Sigmoid colon (tissue), 7 donors: Measurements from ENCODE around the gene SAA4. TPM values are rescaled to one million over a fixed set of nuclear protein-coding genes. Genes with fewer than 3 reads are reported as not detected.

ENCODE experiments used
- DNase-seq: peaks from one replicate; pipeline ENCODE4 v3.0.0-alpha.2; 2019
- H3K27ac ChIP-seq, 4 donors: fragments of 200-600 bp; sonication (generic); one replicate each; pipeline ENCODE4 v1.5.1; 2016 to 2019; ENCODE audit warnings: mild to moderate bottlenecking in 1 of 4
- H3K27me3 ChIP-seq, 3 donors: fragments of 200-600 bp; sonication (generic); one replicate each; pipeline ENCODE4 v1.5.1; 2019; ENCODE audit warnings: mild to moderate bottlenecking in 1 of 3
- H3K36me3 ChIP-seq, 4 donors: fragments of 200-600 bp; sonication (generic); one replicate each; pipeline ENCODE4 v1.5.1; 2016 to 2019
- H3K4me1 ChIP-seq, 4 donors: fragments of 200-600 bp; sonication (generic); one replicate each; pipeline ENCODE4 v1.5.1; 2017 to 2019
- H3K4me3 ChIP-seq, 4 donors: fragments of 200-600 bp; sonication (generic); one replicate each; pipeline ENCODE4 v1.5.1; 2017 to 2019; ENCODE audit warnings: mild to moderate bottlenecking in 2 of 4, moderate library complexity in 1 of 4
- H3K9me3 ChIP-seq, 4 donors: fragments of 200-600 bp in 3 of 4; sonication (generic) in 3 of 4; one replicate each; pipeline versions ENCODE4 v1.5.1 to v1.6.1; 2013 to 2019
- CTCF ChIP-seq, 4 experiments: fragments of 450-650 bp in 3 of 4; fragments of 200-600 bp in 1 of 4; IDR thresholded peaks; one replicate each; pipeline ENCODE4 v1.5.1; 2016 to 2019; ENCODE audit warnings: antibody characterized with exemption in 4 of 4, mild to moderate bottlenecking in 3 of 4, moderate library complexity in 2 of 4
- EP300 ChIP-seq, 4 donors: sonication (generic); formaldehyde crosslinking; IDR thresholded peaks; one replicate each; pipeline ENCODE4 v1.6.1; 2017; ENCODE audit warnings: antibody characterized with exemption in 4 of 4
- POLR2A ChIP-seq, 2 donors: fragments of 450-650 bp; IDR thresholded peaks; one replicate each; pipeline ENCODE4 v1.6.1; 2016; ENCODE audit warnings: antibody characterized with exemption in 2 of 2, mild to moderate bottlenecking in 2 of 2, moderate library complexity in 2 of 2
- POLR2AphosphoS5 ChIP-seq, 4 donors: sonication (generic); formaldehyde crosslinking; IDR thresholded peaks; one replicate each; pipeline ENCODE4 v1.6.1; 2017; ENCODE audit warnings: antibody characterized with exemption in 4 of 4
- WGBS, 2 donors: extraction: QIAGEN DNeasy Blood & Tissue Kit; methylation state at CpG; one replicate each; pipeline ENCODE4 v1.1.7; 2013; 5-methylcytosine and 5-hydroxymethylcytosine counted together
- intact Hi-C: fragments of 100-400 bp; cut with DNase I; formaldehyde crosslinking; loops from one replicate; pipeline ENCODE4 v1.15.1; 2023
- polyA plus RNA-seq, 3 donors: library from polyadenylated mRNA; stranded (reverse); fragments of 200-250 nt; gene quantifications; one replicate each; pipeline ENCODE4 v1.2.3, GENCODE V29; 2013
- total RNA-seq, 4 donors: library from RNA; depleted of rRNA; stranded (reverse); fragments of >200 nt; gene quantifications; one replicate each; pipeline ENCODE4 v1.1.0, GENCODE V29; 2016
- donor health status: healthy with polysubstance abuse.
- donor health status: Bipolar disorder and iron deficiency.
- donor health status: healthy.

SAA4 gene
- total and polyA plus RNA-seq, 7 donors = 0.93 TPM; not detected in 6

- intact Hi-C loops = no loop called here
Measured at GRCh38 chr11:18233912-18234311, 2.7 kb downstream of the SAA4 start.

GRCh38 chr11:18230859-18231258, 5.7 kb downstream of the SAA4 start:
- Histone ChIP-seq H3K27me3 (no peaks in the 10 kb centered on the region), H3K36me3 (no peaks in the 10 kb centered on the region), H3K9me3 (no peaks in the 10 kb centered on the region), H3K4me1 (no peaks in the 10 kb centered on the region), H3K4me3 (no peak overlapping the region), H3K27ac (no peak overlapping the region)
- WGBS, 2 donors = 77 to 91% methylated on average over 2 of the region's 2 CpGs
- TF ChIP-seq POLR2AphosphoS5 (IDR thresholded peaks at IDR 0.05) (no peak), EP300 (IDR thresholded peaks at IDR 0.05) (no peak), POLR2A (IDR thresholded peaks at IDR 0.05) (no peak), CTCF (IDR thresholded peaks at IDR 0.05) (no peak)
- DNase-seq = no peak
- intact Hi-C loops = no loop called here

More at GRCh38 chr11:18233912-18234311, 2.7 kb downstream of the SAA4 start:
- no peak overlapping the region for H3K4me3 ChIP-seq
- 84 to 92% methylated on average over 4 of the region's 4 CpGs for WGBS, 2 donors
- DNase-seq = no peak
- H3K27me3 ChIP-seq = no peaks in the 10 kb centered on the region
- H3K36me3 ChIP-seq = no peaks in the 10 kb centered on the region
- no peaks in the 10 kb centered on the region for H3K4me1 ChIP-seq
- no peak overlapping the region for H3K27ac ChIP-seq
- no peaks in the 10 kb centered on the region for H3K9me3 ChIP-seq
- TF ChIP-seq EP300 (IDR thresholded peaks at IDR 0.05) (no peak), POLR2AphosphoS5 (IDR thresholded peaks at IDR 0.05) (no peak), POLR2A (IDR thresholded peaks at IDR 0.05) (no peak), CTCF (IDR thresholded peaks at IDR 0.05) (no peak)

- H3K27me3 ChIP-seq = no peaks in the 10 kb centered on the region
- H3K9me3 ChIP-seq = no peaks in the 10 kb centered on the region
- H3K4me1 ChIP-seq = no peaks in the 10 kb centered on the region
- WGBS, 2 donors = 57 to 76% methylated on average over 3 of the region's 3 CpGs
- H3K4me3 ChIP-seq = no peak overlapping the region
- H3K27ac ChIP-seq = no peak overlapping the region
- no peak for DNase-seq
- TF ChIP-seq EP300 (IDR thresholded peaks at IDR 0.05) = no peak
- no peak for TF ChIP-seq POLR2AphosphoS5 (IDR thresholded peaks at IDR 0.05)
- intact Hi-C loops = no loop called here
- H3K36me3 ChIP-seq = no peaks in the 10 kb centered on the region
Measured at GRCh38 chr11:18229501-18229900, 7.1 kb downstream of the SAA4 start.

DNA sequence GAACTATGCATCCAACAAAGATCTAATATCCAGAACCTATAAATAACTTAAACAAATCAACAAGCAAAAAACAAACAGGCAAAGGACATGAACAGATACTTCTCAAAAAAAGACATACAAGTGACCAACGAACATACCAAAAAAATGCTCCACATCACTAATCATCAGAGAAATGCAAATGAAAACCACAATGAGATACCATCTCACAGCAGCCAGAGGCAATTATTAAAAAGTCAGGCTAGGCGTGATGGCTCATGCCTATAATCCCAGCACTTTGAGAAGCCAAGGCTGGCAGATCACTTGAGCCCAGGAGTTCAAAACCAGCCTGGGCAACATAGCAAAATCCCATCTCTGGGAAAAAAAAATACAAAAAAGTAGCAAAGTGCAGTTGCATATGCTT, 10.7 kb downstream of the SAA4 start:
- no peaks in the 10 kb centered on the region for H3K27me3 ChIP-seq
- WGBS, 2 donors = 55 to 69% methylated on average over 2 of the region's 2 CpGs
- TF ChIP-seq EP300 (IDR thresholded peaks at IDR 0.05) = no peak
- TF ChIP-seq POLR2A (IDR thresholded peaks at IDR 0.05) = no peak
- TF ChIP-seq POLR2AphosphoS5 (IDR thresholded peaks at IDR 0.05) = no peak
- no peak for TF ChIP-seq CTCF (IDR thresholded peaks at IDR 0.05)
- intact Hi-C loops = no loop called here
- no peaks in the 10 kb centered on the region for H3K36me3 ChIP-seq
- no peak overlapping the region for H3K4me3 ChIP-seq
- no peak for DNase-seq
- H3K27ac ChIP-seq = no peak overlapping the region
- H3K9me3 ChIP-seq = no peaks in the 10 kb centered on the region
- H3K4me1 ChIP-seq = no peaks in the 10 kb centered on the region

DNA sequence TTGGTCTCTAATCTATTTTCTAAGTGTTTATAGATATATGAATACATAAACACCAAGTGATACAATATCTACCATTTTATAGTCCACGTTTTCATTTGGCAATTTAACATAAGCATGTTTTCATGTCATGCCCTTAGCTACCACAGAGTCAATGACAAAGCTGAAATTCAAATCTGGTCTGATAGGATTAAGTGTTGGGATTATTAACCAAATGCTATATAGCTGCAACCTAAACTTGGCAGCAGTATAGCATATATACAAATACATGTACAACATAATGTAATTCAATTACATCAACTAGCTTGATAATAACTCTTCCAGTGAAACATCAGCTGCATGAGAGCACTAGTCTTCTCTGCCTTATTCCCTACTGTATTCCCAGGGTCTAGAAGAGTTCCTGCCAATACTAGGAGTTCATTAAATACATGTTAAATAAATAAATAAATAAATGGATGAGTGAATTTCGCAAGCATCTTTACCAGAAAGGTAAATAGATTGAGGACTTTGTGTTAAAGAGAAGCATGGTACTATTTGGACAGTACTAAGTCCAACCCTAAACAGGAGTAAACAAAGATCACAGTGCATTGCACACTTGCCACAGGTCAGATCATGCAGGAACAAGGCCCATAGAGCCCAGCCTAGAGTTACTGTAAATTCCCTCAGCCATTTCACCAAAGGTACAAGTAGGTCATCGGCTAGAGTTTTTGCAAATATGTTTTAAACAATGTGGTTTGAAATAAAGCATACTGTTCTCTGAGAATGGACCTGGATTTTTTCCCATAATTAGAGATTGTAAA, 12.8 kb downstream of the SAA4 start:
- TF ChIP-seq POLR2A (IDR thresholded peaks at IDR 0.05) (no peak), CTCF (IDR thresholded peaks at IDR 0.05) (no peak), EP300 (IDR thresholded peaks at IDR 0.05) (no peak), POLR2AphosphoS5 (IDR thresholded peaks at IDR 0.05) (no peak)
- Histone ChIP-seq H3K4me3 (no peak overlapping the region), H3K36me3 (no peaks in the 10 kb centered on the region), H3K27ac (no peak overlapping the region), H3K27me3 (no peaks in the 10 kb centered on the region), H3K9me3 (no peaks in the 10 kb centered on the region), H3K4me1 (no peaks in the 10 kb centered on the region)
- intact Hi-C loops = no loop called here
- WGBS, 2 donors = 44 to 85% methylated on average over 3 of the region's 3 CpGs
- no peak for DNase-seq
